Vagina (tissue), 2 donors: ENCODE measurements around the gene MAPK7.

Experiments
- POLR2A ChIP-seq, 2 donors: fragments of 450-650 bp; IDR thresholded peaks; one replicate each; pipeline ENCODE4 v1.6.1; 2017; ENCODE audit warnings: antibody characterized with exemption in 2 of 2, mild to moderate bottlenecking in 2 of 2, moderate library complexity in 2 of 2
- POLR2AphosphoS5 ChIP-seq, 2 donors: sonication (generic); formaldehyde crosslinking; IDR thresholded peaks; one replicate each; pipeline ENCODE4 v1.9.0; 2017; ENCODE audit warnings: antibody characterized with exemption in 2 of 2, mild to moderate bottlenecking in 2 of 2, low read depth in 1 of 2; ENCODE audit not compliant: insufficient read depth in 1 of 2
- TF ChIP-seq, protein P1 (sequence below), 3 experiments: fragments of 450-650 bp in 2 of 3; fragments of 200-600 bp in 1 of 3; sonication (generic) in 1 of 3; IDR thresholded peaks; one replicate each; pipeline ENCODE4 v1.5.1; 2017 to 2019; ENCODE audit warnings: antibody characterized with exemption in 3 of 3, mild to moderate bottlenecking in 2 of 3, moderate library complexity in 2 of 3

DNA sequence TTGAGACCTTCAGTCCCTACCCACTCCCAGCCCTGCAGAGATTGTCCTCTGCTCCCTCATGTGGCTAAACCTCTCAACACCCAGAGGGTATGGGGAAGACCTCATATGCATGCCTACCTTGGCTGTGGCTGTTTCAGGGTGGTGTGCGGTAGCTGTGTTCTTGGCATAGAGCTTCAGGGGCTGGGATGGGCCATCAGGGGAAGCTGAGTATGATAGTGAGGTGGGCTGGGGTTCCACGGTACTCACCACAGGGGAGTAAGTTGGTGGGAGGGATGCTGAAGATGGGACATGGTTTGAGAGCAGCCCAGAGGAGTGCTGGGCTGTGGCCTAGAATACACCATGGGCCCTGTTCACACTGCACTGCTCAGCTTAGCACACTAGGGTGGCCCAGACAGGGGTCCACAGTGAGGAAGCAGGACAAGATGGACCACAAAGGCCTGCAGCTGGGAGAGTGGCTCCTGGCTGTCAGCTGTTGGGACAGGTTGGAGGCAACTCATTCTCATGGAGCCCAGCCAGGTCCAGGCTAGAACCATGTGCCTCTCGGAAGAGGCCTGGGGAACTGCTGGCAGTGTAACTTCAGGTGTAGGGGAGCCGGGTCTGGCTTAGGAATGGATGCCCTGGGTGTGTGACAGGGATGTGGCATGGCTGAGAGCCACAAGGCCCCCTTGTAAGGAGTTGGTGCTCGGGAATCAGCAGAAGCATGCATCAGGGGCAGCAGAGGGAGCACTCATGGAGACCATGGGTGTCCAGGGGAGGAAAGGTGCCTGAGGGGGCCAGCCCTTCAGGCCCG, 5.6 kb downstream of the MAPK7 start:
- TF ChIP-seq, protein P1, sequence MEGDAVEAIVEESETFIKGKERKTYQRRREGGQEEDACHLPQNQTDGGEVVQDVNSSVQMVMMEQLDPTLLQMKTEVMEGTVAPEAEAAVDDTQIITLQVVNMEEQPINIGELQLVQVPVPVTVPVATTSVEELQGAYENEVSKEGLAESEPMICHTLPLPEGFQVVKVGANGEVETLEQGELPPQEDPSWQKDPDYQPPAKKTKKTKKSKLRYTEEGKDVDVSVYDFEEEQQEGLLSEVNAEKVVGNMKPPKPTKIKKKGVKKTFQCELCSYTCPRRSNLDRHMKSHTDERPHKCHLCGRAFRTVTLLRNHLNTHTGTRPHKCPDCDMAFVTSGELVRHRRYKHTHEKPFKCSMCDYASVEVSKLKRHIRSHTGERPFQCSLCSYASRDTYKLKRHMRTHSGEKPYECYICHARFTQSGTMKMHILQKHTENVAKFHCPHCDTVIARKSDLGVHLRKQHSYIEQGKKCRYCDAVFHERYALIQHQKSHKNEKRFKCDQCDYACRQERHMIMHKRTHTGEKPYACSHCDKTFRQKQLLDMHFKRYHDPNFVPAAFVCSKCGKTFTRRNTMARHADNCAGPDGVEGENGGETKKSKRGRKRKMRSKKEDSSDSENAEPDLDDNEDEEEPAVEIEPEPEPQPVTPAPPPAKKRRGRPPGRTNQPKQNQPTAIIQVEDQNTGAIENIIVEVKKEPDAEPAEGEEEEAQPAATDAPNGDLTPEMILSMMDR (IDR thresholded peaks at IDR 0.05) = no peak
- TF ChIP-seq POLR2A (IDR thresholded peaks at IDR 0.05) = no peak
- TF ChIP-seq POLR2AphosphoS5 (IDR thresholded peaks at IDR 0.05; ENCODE audit: insufficient read depth in 1 of 2, low read depth in 1 of 2) = no peak
